T-helper 22 cell (primary cell): ENCODE results near the gene RETREG3.

Experiments
- DNase-seq: peaks from one replicate; pipeline ENCODE4 v3.0.0-alpha.2; 2020; ENCODE audit warnings: low read depth

RETREG3 gene

GRCh38 chr17:42531455-42532354 is 77.5 kb downstream of the RETREG3 start:
- peak; percentile 31 for DNase-seq

GRCh38 chr17:42530952-42531454 is 78.2 kb downstream of the RETREG3 start:
- no peak for DNase-seq
